Fibroblast of pulmonary artery (primary cell): Measurements from ENCODE around the gene COA8.

Experiments
- DNase-seq: peaks from one replicate; pipeline ENCODE4 v3.0.0-alpha.2; 2010; ENCODE audit warnings: low read depth
- H3K4me3 ChIP-seq: replicated peaks from 2 replicates; pipeline ENCODE4 v1.5.1; 2011; ENCODE audit warnings: low read depth, mild to moderate bottlenecking, control low read depth, low read length, moderate library complexity
- CTCF ChIP-seq: IDR thresholded peaks from 2 replicates; pipeline ENCODE4 v1.5.1; 2011; ENCODE audit warnings: mild to moderate bottlenecking, control low read depth, low read length, inconsistent platforms; ENCODE audit errors: missing control alignments

COA8 gene

GRCh38 chr14:103548463-103549351, 14.1 kb upstream of the COA8 start:
- no peak overlapping the region for H3K4me3 ChIP-seq
- no peak for DNase-seq
- no peak for TF ChIP-seq CTCF

GRCh38 chr14:103549361-103550311, 13.1 kb upstream of the COA8 start:
- H3K4me3 ChIP-seq = no peak overlapping the region
- TF ChIP-seq CTCF = no peak
- no peak for DNase-seq

- no peak for TF ChIP-seq CTCF
- no peak for DNase-seq
- no peak overlapping the region for H3K4me3 ChIP-seq
Measured at GRCh38 chr14:103550451-103551337, 12.1 kb upstream of the COA8 start.

GRCh38 chr14:103551338-103551762, 11.4 kb upstream of the COA8 start:
- H3K4me3 ChIP-seq = no peak overlapping the region
- no peak for TF ChIP-seq CTCF
- no peak for DNase-seq

- no peak overlapping the region for H3K4me3 ChIP-seq
- no peak for TF ChIP-seq CTCF
- peak; percentile 47 for DNase-seq
Measured at GRCh38 chr14:103552011-103552845, 10.5 kb upstream of the COA8 start.
